ENCODE measurements around the gene ZNF839.

DNA sequence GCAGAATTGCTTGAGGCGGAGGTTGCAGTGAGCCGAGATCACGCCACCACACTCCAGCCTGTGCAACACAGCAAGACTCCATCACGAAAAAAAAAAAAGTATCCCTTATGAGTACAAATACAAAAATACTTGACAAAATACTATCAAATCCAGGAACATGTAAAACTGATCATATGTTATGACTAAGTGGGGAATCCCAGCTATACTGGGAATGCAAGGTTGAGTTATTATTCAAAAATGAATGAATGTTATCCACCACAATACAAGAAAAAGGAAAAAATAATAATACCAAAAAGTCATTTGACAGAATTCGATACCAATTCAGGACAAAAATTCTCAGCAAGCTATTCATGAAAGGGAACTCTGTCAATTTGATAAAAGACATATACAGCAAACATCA lies 47.2 kb upstream of the ZNF839 start:
- no peak for TF ChIP-seq ISL1 (CRISPR knock-in tag; IDR thresholded peaks at IDR 0.05)
- no peak for TF ChIP-seq GLIS3 (CRISPR knock-in tag; IDR thresholded peaks at IDR 0.05)
- no peak for TF ChIP-seq ZFP3 (CRISPR knock-in tag; IDR thresholded peaks at IDR 0.05)
- TF ChIP-seq CSDC2 (CRISPR knock-in tag; IDR thresholded peaks at IDR 0.05) = no peak
